Right hindlimb (tissue), 1 donor: ENCODE data around the gene GAREM1.
A peak's percentile ranks its signal among the peaks of the same experiment; 100 is the strongest.
"Not testable (repeated sequence)": the region's sequence is repeated elsewhere in the genome, so short reads cannot be mapped to it uniquely, and the experiment has no call there.

Source experiments
- DNase-seq: peaks from one replicate; pipeline ENCODE4 v3.0.0-alpha.2; 2018

The GAREM1 gene

GRCh38 chr18:32321826-32322225 is 148.9 kb downstream of the GAREM1 start:
- no peak for DNase-seq

DNA sequence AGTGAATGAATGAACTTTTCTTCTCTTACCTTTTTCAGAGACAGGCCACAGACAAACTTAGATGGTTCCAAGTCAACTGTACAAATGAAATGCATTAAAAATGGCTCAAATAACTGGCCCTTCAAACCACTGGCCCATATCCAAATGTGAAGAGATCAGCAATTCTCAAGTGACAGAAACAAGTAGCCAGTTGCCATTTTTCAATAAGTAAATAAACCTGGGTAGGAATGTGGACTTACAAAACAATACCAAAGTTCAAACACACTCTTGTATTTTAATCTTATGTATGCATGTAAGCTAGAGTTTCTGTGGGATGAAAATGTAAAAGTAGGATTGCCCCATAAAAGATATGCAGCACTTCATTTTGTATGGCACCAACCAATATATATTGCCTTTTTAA is 151.6 kb downstream of the GAREM1 start:
- DNase-seq = no peak

GRCh38 chr18:32318581-32318980 is 152.1 kb downstream of the GAREM1 start:
- DNase-seq = no peak

DNA sequence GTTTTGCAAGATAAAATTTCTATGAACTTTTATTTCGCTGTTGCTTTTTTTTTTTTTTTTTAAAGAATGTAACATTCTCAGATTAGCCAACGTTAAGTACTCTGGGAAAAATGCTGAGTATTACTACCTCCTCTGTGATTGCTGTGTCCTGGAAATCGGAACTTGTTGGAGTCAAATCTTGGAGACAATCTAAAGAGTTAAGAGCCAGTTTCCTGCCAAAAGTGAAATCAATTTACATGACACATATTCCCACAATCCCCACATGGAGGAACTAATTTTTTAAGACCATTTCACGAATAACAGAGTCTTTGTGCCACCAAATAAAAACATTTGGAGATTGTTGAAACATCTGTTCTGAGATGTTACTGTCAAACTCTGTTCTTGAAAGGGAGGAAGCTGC is 153.0 kb downstream of the GAREM1 start:
- DNase-seq = no peak

DNA sequence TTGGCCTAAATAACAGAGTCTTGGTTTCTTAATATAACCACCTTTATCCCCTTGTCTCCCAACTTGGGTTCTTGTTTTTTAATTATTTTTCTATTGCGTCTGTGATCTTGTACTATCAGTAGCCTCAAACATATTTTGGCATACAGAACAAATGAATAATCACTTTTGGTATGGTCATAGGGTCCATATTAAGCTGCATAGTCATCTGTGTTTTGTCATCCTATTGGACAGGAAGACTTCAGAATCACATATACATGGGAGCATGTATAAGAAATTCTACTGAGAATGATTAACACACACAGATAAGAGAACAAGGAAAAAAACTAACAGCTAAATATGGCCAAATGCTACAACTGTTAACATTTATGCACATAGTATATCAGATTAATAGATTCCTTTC is 154.8 kb downstream of the GAREM1 start:
- no peak for DNase-seq

DNA sequence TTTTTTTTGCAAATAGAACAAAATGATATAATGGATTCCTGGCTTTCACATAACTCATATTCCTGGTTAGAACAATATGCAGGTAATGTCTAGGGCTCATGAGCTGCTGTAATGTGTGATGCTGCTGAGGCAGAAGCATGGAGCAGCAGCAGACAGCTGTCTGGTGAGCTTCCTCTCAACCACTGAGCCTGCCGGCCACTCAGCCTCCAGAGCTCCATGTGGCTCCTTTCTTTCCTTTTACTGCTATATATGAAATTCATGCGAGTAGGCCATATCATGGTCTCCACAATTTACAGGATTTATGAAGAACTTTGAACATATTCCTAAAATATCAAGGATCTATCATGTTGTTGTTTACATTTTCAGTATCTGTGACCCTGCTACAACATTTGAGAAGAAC is 159.9 kb downstream of the GAREM1 start:
- DNase-seq = no peak

- no peak for DNase-seq
Measured at GRCh38 chr18:32310101-32310500, 160.6 kb downstream of the GAREM1 start.

- peak; percentile 49 for DNase-seq
Measured at GRCh38 chr18:32308493-32309120, 162.1 kb downstream of the GAREM1 start.

DNA sequence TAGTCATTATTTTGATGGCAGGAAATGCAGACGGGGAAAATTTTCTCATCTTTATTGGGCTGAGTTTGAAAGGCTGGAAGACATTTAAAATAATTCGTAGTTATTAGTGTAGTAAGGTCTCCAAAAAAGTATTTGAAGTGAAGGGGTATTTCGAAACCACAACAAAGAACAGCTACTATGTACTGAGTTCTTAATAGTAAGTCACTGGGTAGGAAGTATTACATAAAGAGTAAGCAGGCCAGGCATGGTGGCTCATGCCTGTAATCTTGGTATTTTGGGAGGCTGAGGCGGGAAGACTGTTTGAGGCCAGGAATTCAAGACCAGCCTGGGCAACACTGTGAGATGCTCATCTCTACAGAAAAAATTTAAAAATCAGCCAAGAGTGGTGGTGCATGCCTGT is 167.3 kb downstream of the GAREM1 start:
- DNase-seq = no peak

DNA sequence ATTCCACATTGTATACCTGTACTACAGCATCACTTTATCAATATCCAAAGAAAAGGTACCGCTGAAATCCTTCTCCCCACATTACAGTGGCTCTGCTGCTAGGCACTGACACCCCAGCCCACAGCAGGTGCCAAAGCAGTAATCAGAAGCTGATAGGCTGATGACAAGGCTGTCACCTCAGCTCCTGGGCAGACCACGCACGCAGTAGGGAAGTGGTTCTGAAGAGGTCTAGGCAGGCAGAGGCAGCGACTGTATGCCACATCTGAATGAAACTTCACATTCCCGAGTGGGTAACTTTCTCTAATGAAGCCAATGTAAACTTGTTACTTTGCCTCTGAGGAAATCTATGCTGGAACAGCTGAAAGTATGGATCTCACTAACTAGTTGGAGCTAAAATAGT is 167.9 kb downstream of the GAREM1 start:
- no peak for DNase-seq

DNA sequence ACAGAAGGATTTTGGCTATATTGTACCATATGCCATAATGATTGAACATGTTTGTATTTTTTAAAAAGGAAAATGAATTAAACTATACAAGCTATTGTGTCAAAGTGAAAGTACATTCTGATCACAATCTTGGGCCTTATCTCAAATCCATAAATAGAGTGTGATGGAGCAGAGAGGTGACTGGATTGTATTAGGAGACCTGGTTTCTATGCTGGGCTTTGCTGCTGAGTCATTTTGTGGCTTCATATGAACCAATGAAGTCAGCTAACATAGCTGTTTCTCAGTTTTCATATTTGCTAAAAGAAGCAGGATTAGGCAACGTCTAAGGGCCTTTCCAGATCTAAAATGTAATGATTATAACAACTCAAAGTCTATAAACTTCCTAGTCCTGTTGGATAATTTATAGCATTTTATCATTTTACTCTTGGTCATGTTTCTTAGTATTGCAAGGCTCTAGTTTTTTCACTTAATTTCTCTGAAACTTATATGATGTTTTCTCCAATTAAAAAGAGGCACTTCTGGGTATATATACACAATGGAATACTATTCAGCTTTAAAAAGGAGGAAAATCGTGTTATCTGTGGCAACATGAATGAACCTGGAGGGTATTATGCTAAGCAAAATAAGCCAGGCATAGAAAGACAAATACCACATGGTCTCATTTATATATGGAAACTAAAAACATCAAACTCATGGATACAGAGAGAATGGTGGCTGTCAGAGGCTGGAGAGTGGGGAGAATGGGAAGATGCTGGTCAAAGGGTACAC is 168.5 kb downstream of the GAREM1 start:
- no peak for DNase-seq

- DNase-seq = no peak
Measured at GRCh38 chr18:32301361-32301760, 169.3 kb downstream of the GAREM1 start.

DNA sequence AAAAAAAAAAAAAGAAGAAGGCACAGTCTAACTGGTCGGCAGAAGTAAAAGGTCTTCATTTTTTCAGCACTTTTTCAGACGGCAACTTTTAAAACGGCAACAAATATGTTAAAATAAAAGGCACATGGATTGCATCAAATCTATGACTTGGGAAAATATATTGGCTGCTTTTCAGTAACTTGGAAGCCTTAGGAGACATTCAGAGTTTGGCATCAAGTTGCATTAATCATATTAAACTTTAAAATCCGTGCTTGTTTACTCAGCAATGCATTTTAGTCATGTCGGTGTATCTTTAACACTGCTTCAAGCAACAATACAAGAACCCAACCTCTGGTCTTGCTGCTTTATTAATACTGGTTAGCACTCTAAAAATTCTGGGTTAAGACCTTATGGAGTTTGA is 169.8 kb downstream of the GAREM1 start:
- no peak for DNase-seq

DNA sequence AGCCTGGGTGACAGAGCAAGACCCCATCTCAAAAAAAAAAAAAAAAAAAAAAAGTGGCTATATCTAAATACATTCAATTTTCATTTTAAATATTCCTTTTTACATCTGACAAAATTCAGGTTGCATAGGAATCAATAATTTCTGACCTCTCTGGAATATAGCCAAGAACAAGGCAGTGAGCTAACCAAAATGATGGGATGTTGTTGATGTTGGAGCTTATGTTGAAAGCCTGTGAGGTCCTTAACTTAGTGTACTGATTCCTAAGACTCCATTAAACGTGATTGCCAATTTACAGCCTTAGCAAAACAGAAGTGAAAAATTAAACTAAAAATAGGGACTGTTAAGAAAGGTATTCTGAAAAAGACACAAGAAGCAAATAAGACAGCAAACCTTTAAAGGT is 171.2 kb downstream of the GAREM1 start:
- no peak for DNase-seq

DNA sequence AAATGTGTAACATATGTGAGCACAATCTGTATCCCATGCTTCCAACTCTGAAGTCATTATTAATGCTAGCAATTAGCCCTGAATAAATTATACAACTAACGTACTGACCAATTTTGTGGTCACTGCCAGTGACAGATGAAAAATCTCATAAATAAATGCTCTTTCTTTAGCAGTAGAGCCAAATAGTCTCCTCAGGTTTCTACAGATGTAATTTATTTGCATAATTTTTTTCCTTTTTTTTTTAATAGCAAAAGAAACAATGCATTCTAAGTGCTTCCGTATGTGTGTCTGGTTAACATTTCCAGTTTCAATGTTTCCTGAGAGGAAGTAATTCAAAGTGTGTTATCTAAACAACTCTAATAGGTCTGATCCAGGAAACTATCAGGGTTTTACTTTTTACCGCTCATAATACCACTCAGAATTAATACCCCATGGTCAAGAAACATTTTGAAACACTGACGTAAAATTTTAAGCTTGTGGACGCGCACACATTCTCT is 172.5 kb downstream of the GAREM1 start:
- DNase-seq = no peak

DNA sequence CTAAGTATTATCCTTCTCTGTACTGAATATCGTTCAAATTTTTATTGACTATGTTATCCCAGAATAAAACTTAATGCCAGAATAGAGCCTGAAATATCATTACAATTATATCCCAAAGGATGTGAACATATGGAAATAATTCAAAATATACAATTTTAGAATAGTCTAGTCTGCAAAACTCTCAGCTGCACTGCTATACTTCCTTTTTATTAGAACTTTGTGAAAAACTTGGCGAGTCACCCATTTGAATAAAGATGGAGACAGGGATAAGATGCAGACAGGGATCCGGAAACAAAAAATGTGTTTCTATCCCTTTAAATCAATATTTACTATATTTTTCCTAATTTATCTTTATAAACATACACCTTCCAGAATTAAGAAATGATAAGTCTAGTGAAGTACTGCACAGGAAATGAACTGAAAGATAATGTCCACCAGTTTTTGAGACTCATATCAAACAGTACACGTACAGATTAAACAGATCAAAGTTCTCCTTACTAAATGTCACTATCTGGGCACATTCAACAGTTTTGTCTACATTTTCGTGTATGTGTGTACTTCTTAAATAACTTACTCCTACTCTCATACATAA is 173.0 kb downstream of the GAREM1 start:
- no peak for DNase-seq

GRCh38 chr18:32296851-32297250 is 173.8 kb downstream of the GAREM1 start:
- DNase-seq = no peak

GRCh38 chr18:32295604-32296003 is 175.1 kb downstream of the GAREM1 start:
- DNase-seq = no peak

DNA sequence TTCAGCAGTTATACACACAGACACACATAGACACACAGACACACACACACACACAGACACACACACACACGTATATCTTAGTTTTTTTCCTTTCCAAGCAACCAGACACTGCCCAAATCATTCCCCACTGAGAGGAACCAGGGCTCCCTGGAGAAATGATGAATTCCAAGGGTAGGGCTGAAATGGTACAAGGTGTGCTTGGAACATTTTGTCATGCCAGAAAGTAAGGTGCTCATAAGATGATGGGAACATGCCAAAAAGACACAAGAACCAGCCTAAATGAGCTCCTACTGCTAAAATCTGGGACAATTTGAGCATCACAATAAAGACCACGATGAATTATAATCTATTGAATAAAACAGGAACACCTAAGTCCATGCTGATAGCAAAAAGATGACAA is 177.6 kb downstream of the GAREM1 start:
- DNase-seq = no peak

DNA sequence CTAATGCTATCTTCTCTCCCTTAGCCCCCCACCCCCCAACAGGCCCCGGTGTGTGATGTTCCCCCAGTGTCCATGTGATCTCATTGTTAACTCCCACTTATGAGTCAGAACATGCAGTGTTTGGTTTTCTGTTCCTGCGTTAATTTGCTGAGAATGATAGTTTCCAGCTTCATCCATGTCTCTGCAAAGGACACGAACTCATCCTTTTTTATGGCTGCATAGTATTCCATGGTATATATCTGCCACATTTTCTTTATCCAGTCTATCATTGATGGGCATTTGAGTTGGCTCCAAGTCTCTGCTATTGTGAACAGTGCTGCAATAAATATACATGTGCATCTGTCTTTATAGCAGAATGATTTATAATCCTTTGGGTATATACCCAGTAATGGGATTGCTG is 179.1 kb downstream of the GAREM1 start:
- not testable (repeated sequence) for DNase-seq

- no peak for DNase-seq
Measured at GRCh38 chr18:32290810-32291209, 179.9 kb downstream of the GAREM1 start.

DNA sequence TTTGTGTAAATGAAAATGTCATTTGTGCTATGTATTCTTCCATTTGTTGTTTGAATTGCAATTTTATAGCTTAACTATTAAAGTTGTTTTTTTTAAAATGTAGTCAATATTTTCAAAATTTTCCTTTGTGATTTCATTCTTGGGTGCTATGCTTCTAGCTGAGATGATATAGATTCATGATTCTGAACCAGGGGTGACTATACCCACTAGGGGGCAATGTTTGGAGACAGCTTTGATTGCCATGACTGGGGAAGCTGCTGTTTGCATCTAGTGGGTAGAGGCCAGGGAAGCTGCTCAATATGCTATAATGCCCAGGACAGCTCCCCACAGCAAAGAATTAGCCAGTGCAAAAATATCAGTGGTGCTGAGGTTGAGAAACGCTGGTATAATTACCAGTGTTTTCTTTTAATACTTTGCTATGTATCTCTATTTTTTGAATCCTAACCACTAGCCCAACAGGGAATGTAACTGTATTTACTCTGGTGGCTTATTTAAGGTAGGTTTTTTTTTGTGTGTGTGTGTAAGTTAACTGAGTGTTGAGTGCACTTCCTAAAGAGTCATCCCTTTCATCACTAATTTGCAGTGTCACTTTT is 181.1 kb downstream of the GAREM1 start:
- DNase-seq = peak; percentile 62

- no peak for DNase-seq
Measured at GRCh38 chr18:32287873-32288272, 182.8 kb downstream of the GAREM1 start.

- DNase-seq = no peak
Measured at GRCh38 chr18:32287249-32287648, 183.4 kb downstream of the GAREM1 start.
